DND-41 (cell line): Measurements from ENCODE around the gene HDDC3.

ENCODE experiments used
- EZH2 ChIP-seq: IDR thresholded peaks from 3 replicates; pipeline ENCODE4 v1.6.1; 2012; ENCODE audit warnings: borderline replicate concordance, low read depth, mild to moderate bottlenecking, moderate library complexity, low read length, inconsistent platforms; ENCODE audit not compliant: severe bottlenecking
- TF ChIP-seq, protein P1 (sequence below): IDR thresholded peaks from 2 replicates; pipeline ENCODE4 v1.5.1; 2012; ENCODE audit warnings: borderline replicate concordance, low read length, moderate library complexity, mild to moderate bottlenecking; ENCODE audit not compliant: poor library complexity, severe bottlenecking; ENCODE audit errors: extremely low read depth

DNA sequence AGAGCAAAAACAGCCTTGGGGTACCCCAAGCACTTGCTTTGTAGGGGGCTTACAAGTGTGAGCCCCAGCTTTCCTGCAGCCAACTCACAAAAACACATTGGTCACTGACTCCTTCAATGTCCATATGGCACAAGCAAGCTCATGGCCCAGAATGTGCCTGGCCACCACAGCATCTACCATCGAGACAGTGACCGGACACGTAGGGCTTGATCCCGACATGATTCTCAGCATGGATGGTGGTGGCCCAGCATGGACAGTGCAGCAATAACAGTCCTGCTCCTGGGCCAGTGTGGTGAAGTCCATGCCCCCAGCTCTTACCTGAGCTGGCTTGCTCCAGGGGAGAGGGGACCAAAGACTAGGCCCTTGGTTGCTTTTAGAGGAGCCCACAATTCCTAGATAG lies 8.7 kb upstream of the HDDC3 start:
- TF ChIP-seq EZH2 = no peak
- TF ChIP-seq, protein P1, sequence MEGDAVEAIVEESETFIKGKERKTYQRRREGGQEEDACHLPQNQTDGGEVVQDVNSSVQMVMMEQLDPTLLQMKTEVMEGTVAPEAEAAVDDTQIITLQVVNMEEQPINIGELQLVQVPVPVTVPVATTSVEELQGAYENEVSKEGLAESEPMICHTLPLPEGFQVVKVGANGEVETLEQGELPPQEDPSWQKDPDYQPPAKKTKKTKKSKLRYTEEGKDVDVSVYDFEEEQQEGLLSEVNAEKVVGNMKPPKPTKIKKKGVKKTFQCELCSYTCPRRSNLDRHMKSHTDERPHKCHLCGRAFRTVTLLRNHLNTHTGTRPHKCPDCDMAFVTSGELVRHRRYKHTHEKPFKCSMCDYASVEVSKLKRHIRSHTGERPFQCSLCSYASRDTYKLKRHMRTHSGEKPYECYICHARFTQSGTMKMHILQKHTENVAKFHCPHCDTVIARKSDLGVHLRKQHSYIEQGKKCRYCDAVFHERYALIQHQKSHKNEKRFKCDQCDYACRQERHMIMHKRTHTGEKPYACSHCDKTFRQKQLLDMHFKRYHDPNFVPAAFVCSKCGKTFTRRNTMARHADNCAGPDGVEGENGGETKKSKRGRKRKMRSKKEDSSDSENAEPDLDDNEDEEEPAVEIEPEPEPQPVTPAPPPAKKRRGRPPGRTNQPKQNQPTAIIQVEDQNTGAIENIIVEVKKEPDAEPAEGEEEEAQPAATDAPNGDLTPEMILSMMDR = no peak
